Neural cell (in vitro differentiated cells): ENCODE data around the gene CNRIP1. TPM values are rescaled to one million over a fixed set of nuclear protein-coding genes. Genes with fewer than 3 reads are reported as not detected.

ENCODE experiments used
- H2AFZ ChIP-seq: fragments of 200-600, 300-800 bp; sonication (generic), shearing (Covaris generic); 2 replicates; pipeline ENCODE4 v1.6.0; 2014; ENCODE audit warnings: low read depth, mild to moderate bottlenecking, antibody characterized with exemption, low read length, moderate library complexity
- H3F3A ChIP-seq: fragments of 200-600 bp; shearing (Covaris generic); 2 replicates; pipeline ENCODE4 v1.6.1; 2016; ENCODE audit warnings: mild to moderate bottlenecking, moderate library complexity, mixed read lengths, antibody characterized with exemption, low read length; ENCODE audit not compliant: insufficient read depth, poor library complexity, severe bottlenecking
- H3K27ac ChIP-seq: fragments of 200-600, 300-800 bp; sonication (generic), shearing (Covaris generic); 2 replicates; pipeline ENCODE4 v1.5.1; 2014; ENCODE audit warnings: mild to moderate bottlenecking, low read length, moderate library complexity
- H3K27me3 ChIP-seq: fragments of 300-800, 200-600 bp; sonication (generic), shearing (Covaris generic); 2 replicates; pipeline ENCODE4 v1.6.0; 2014; ENCODE audit warnings: mild to moderate bottlenecking, low read depth, low read length, moderate library complexity; ENCODE audit not compliant: insufficient read depth
- H3K36me3 ChIP-seq: fragments of 300-800, 200-600 bp; sonication (generic), shearing (Covaris generic); 2 replicates; pipeline ENCODE4 v1.5.1; 2014; ENCODE audit warnings: mild to moderate bottlenecking, antibody characterized with exemption, low read length, moderate library complexity; ENCODE audit not compliant: insufficient read depth
- H3K4me2 ChIP-seq: fragments of 300-800, 200-600 bp; sonication (generic), shearing (Covaris generic); 2 replicates; pipeline ENCODE4 v1.6.0; 2014; ENCODE audit warnings: mild to moderate bottlenecking, low read length
- H3K4me3 ChIP-seq: fragments of 300-800, 200-600 bp; sonication (generic), shearing (Covaris generic); 2 replicates; pipeline ENCODE4 v1.5.1; 2014; ENCODE audit warnings: mild to moderate bottlenecking, low read length, moderate library complexity
- H3K79me2 ChIP-seq: fragments of 200-600 bp; shearing (Covaris generic); replicated peaks from 2 replicates; pipeline ENCODE4 v1.6.0; 2014; ENCODE audit warnings: mild to moderate bottlenecking, low read length, moderate library complexity; ENCODE audit not compliant: insufficient read depth
- H3K9ac ChIP-seq: fragments of 300-800, 200-600 bp; sonication (generic), shearing (Covaris generic); 2 replicates; pipeline ENCODE4 v1.6.1; 2016; ENCODE audit warnings: mild to moderate bottlenecking, low read length, mixed read lengths
- H3K9me2 ChIP-seq: fragments of 200-600 bp; shearing (Covaris generic); 2 replicates; pipeline ENCODE4 v1.6.1; 2016; ENCODE audit warnings: mild to moderate bottlenecking, low read length, mixed read lengths; ENCODE audit not compliant: insufficient read depth
- H3K9me3 ChIP-seq: fragments of 200-600, 300-800 bp; sonication (generic), shearing (Covaris generic); 2 replicates; pipeline ENCODE4 v1.6.1; 2016; ENCODE audit warnings: mild to moderate bottlenecking, mixed run types, low read length, moderate library complexity, mixed read lengths
- H4K20me1 ChIP-seq: fragments of 200-600 bp; shearing (Covaris generic); 2 replicates; pipeline ENCODE4 v1.6.1; 2016; ENCODE audit warnings: mild to moderate bottlenecking, mixed run types; ENCODE audit not compliant: insufficient read depth
- EP300 ChIP-seq: fragments of 450-650 bp; conservative IDR thresholded peaks from 2 replicates; pipeline ENCODE4 v1.6.1; 2014; ENCODE audit warnings: antibody characterized with exemption, mild to moderate bottlenecking, moderate library complexity; ENCODE audit not compliant: poor library complexity, severe bottlenecking
- EZH2 ChIP-seq: fragments of 200-600, 300-800 bp; shearing (Covaris generic), sonication (generic); IDR thresholded peaks from 2 replicates; pipeline ENCODE4 v1.6.1; 2014; ENCODE audit warnings: antibody characterized with exemption, low read length, borderline replicate concordance, mild to moderate bottlenecking; ENCODE audit not compliant: insufficient read depth, poor library complexity, severe bottlenecking
- MXI1 ChIP-seq: fragments of 450-650 bp; conservative IDR thresholded peaks from 2 replicates; pipeline ENCODE4 v1.6.1; 2014; ENCODE audit warnings: antibody characterized with exemption, mild to moderate bottlenecking; ENCODE audit not compliant: poor library complexity, severe bottlenecking
- POLR2AphosphoS5 ChIP-seq: IDR thresholded peaks from 2 replicates; pipeline ENCODE4 v1.6.1; 2012
- RAD21 ChIP-seq: fragments of 450-650 bp; conservative IDR thresholded peaks from 2 replicates; pipeline ENCODE4 v1.6.1; 2014; ENCODE audit warnings: antibody characterized with exemption, mild to moderate bottlenecking, moderate library complexity
- REST ChIP-seq: IDR thresholded peaks from 2 replicates; pipeline ENCODE4 v1.6.1; 2012; ENCODE audit warnings: borderline replicate concordance
- SMC3 ChIP-seq: fragments of 450-650 bp; conservative IDR thresholded peaks from 2 replicates; pipeline ENCODE4 v1.6.1; 2014; ENCODE audit warnings: antibody characterized with exemption, mild to moderate bottlenecking, moderate library complexity; ENCODE audit not compliant: poor library complexity
- TAF1 ChIP-seq: IDR thresholded peaks from 2 replicates; pipeline ENCODE4 v1.6.1; 2012; ENCODE audit warnings: low read depth
- polyA plus RNA-seq: library from polyadenylated mRNA; depleted of rRNA; stranded (reverse); fragments of >200 nt; gene quantifications from 2 replicates; pipeline ENCODE4 v1.2.3, GENCODE V29; 2014
- TF ChIP-seq, protein P1 (sequence below): fragments of 450-650 bp; IDR thresholded peaks from 2 replicates; pipeline ENCODE4 v1.5.1; 2014; ENCODE audit warnings: antibody characterized with exemption, mild to moderate bottlenecking, moderate library complexity; ENCODE audit not compliant: poor library complexity, severe bottlenecking

CNRIP1 gene
- polyA plus RNA-seq, 1 donor from 2014 or later: 28.2 TPM

GRCh38 chr2:68345129-68345875, 25.6 kb upstream of the CNRIP1 start:
- no peaks in the 10 kb centered on the region for H3K27me3 ChIP-seq
- H4K20me1 ChIP-seq: no peaks in the 10 kb centered on the region
- no peak overlapping the region for H3K27ac ChIP-seq
- no peaks in the 10 kb centered on the region for H3K9me3 ChIP-seq
- no peak overlapping the region for H3K4me3 ChIP-seq
- no peak overlapping the region for H3K9ac ChIP-seq
- no peaks in the 10 kb centered on the region for H3K9me2 ChIP-seq
- H2AFZ ChIP-seq: no peak overlapping the region
- no peak for TF ChIP-seq REST
- TF ChIP-seq SMC3: no peak
- TF ChIP-seq EZH2: no peak
- no peak for TF ChIP-seq MXI1
- no peak for TF ChIP-seq TAF1
- no peak for TF ChIP-seq EP300
- TF ChIP-seq, protein P1, sequence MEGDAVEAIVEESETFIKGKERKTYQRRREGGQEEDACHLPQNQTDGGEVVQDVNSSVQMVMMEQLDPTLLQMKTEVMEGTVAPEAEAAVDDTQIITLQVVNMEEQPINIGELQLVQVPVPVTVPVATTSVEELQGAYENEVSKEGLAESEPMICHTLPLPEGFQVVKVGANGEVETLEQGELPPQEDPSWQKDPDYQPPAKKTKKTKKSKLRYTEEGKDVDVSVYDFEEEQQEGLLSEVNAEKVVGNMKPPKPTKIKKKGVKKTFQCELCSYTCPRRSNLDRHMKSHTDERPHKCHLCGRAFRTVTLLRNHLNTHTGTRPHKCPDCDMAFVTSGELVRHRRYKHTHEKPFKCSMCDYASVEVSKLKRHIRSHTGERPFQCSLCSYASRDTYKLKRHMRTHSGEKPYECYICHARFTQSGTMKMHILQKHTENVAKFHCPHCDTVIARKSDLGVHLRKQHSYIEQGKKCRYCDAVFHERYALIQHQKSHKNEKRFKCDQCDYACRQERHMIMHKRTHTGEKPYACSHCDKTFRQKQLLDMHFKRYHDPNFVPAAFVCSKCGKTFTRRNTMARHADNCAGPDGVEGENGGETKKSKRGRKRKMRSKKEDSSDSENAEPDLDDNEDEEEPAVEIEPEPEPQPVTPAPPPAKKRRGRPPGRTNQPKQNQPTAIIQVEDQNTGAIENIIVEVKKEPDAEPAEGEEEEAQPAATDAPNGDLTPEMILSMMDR: no peak
- no peak for TF ChIP-seq POLR2AphosphoS5
- TF ChIP-seq RAD21: no peak
- H3K79me2 ChIP-seq: no peaks in the 10 kb centered on the region
- H3K4me2 ChIP-seq: no peak overlapping the region
- H3F3A ChIP-seq: no peaks in the 10 kb centered on the region
- no peaks in the 10 kb centered on the region for H3K36me3 ChIP-seq

DNA sequence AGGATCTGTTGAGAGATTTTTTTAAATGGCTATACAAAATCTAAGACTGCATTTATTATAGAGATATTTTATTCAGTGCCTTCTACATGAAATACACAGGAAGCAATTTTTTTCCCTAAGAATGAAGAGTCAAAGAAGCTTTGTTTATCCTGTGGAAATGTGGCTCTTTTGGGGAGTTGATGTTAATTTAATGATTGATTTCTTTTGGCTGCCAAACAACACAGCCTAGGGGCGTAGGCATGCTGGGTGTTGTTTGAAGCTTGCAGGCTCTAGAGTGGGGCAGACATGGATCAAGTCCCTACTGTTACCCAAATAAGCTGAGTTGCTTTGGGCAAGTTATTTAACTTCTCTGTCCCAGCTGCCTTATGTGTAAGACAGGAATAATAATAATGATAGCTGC, 24.3 kb upstream of the CNRIP1 start:
- H3K4me3 ChIP-seq: no peak overlapping the region
- no peak overlapping the region for H3K27ac ChIP-seq
- H4K20me1 ChIP-seq: no peaks in the 10 kb centered on the region
- no peaks in the 10 kb centered on the region for H3K36me3 ChIP-seq
- H3F3A ChIP-seq: no peaks in the 10 kb centered on the region
- H3K9ac ChIP-seq: no peak overlapping the region
- H3K27me3 ChIP-seq: no peaks in the 10 kb centered on the region
- no peaks in the 10 kb centered on the region for H3K9me2 ChIP-seq
- no peak overlapping the region for H2AFZ ChIP-seq
- no peaks in the 10 kb centered on the region for H3K79me2 ChIP-seq
- no peaks in the 10 kb centered on the region for H3K9me3 ChIP-seq
- no peak overlapping the region for H3K4me2 ChIP-seq
- TF ChIP-seq REST: no peak
- no peak for TF ChIP-seq TAF1
- no peak for TF ChIP-seq EZH2
- no peak for TF ChIP-seq EP300
- TF ChIP-seq, protein P1: no peak
- TF ChIP-seq SMC3: no peak
- TF ChIP-seq POLR2AphosphoS5: no peak
- TF ChIP-seq MXI1: no peak
- no peak for TF ChIP-seq RAD21
